Vagina (tissue), 2 donors: ENCODE data around the gene ZNF292.

Experiments
- POLR2A ChIP-seq, 2 donors: fragments of 450-650 bp; IDR thresholded peaks; one replicate each; pipeline ENCODE4 v1.6.1; 2017; ENCODE audit warnings: antibody characterized with exemption in 2 of 2, mild to moderate bottlenecking in 2 of 2, moderate library complexity in 2 of 2
- POLR2AphosphoS5 ChIP-seq, 2 donors: sonication (generic); formaldehyde crosslinking; IDR thresholded peaks; one replicate each; pipeline ENCODE4 v1.9.0; 2017; ENCODE audit warnings: antibody characterized with exemption in 2 of 2, mild to moderate bottlenecking in 2 of 2, low read depth in 1 of 2; ENCODE audit not compliant: insufficient read depth in 1 of 2
- TF ChIP-seq, protein P1 (sequence below), 3 experiments: fragments of 450-650 bp in 2 of 3; fragments of 200-600 bp in 1 of 3; sonication (generic) in 1 of 3; IDR thresholded peaks; one replicate each; pipeline ENCODE4 v1.5.1; 2017 to 2019; ENCODE audit warnings: antibody characterized with exemption in 3 of 3, mild to moderate bottlenecking in 2 of 3, moderate library complexity in 2 of 3

DNA sequence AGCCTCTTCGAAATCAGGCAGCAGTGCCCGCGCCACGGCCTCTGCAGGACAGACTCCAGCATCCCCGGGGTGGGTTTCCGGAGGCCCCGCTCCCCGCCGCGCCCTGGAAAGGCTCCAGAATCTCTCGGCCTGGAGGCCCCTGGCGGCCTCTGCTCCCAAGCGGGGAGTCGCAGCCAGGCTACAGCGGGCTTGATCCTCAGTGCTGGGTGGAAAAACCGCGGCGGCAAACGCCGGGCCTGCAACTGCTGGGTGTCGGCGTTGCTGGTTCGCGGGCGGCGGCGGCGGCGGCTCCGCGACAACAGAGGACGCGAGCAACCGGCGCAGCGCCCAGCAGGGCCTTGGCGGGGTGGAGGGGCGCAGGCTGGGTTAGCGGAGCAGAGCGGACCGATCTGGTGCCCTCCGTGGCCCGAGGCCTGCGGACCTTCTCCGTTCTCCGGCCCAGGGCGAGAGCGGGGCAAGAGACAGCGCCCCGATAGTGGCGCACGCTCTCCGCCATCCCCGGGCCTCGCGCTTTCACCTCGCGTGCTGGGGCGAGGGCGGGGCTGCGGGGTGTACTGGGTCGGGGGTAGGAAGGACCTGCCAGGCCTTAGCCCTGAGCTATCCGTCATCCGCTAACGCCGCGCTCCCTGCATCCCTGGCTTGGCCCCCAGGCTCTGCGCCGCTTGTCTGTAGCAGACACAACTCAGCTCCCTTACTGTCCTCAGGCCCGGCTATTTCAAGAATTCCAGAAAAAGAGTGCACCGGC is 3.4 kb upstream of the ZNF292 start:
- TF ChIP-seq POLR2AphosphoS5 (IDR thresholded peaks at IDR 0.05; ENCODE audit: insufficient read depth in 1 of 2, low read depth in 1 of 2) = peak in 1 of 2 donors; percentile 73
- TF ChIP-seq, protein P1, sequence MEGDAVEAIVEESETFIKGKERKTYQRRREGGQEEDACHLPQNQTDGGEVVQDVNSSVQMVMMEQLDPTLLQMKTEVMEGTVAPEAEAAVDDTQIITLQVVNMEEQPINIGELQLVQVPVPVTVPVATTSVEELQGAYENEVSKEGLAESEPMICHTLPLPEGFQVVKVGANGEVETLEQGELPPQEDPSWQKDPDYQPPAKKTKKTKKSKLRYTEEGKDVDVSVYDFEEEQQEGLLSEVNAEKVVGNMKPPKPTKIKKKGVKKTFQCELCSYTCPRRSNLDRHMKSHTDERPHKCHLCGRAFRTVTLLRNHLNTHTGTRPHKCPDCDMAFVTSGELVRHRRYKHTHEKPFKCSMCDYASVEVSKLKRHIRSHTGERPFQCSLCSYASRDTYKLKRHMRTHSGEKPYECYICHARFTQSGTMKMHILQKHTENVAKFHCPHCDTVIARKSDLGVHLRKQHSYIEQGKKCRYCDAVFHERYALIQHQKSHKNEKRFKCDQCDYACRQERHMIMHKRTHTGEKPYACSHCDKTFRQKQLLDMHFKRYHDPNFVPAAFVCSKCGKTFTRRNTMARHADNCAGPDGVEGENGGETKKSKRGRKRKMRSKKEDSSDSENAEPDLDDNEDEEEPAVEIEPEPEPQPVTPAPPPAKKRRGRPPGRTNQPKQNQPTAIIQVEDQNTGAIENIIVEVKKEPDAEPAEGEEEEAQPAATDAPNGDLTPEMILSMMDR (IDR thresholded peaks at IDR 0.05) = peak in 1 of 3 experiments; percentile 27
- TF ChIP-seq POLR2A (IDR thresholded peaks at IDR 0.05) = peak in 1 of 2 donors; percentile 5
